ENCODE results near the gene PLCB1.

GRCh38 chr20:8427419-8428040 is 295.5 kb downstream of the PLCB1 start:
- TF ChIP-seq MAFK (IDR thresholded peaks at IDR 0.05; ENCODE audit: low read depth, low read length), result no peak
- TF ChIP-seq MAZ (IDR thresholded peaks at IDR 0.05; ENCODE audit: borderline replicate concordance, low read depth, low read length), result no peak
- TF ChIP-seq CTCF (conservative IDR thresholded peaks at IDR 0.05; ENCODE audit: low read depth, low read length), result no peak
- no peak for TF ChIP-seq FOS (IDR thresholded peaks at IDR 0.05; ENCODE audit: low read depth, low read length)
- TF ChIP-seq SMC3 (IDR thresholded peaks at IDR 0.05; ENCODE audit: low read depth, low read length), result no peak
- no peak for TF ChIP-seq POLR2A (IDR thresholded peaks at IDR 0.05; ENCODE audit: low read depth, low read length)
